GM12878 (cell line): ENCODE results near the gene FDX2.

Experiments
- BCL3 ChIP-seq: IDR thresholded peaks from 2 replicates; pipeline ENCODE4 v1.6.1; 2011; ENCODE audit warnings: borderline replicate concordance, low read depth, mild to moderate bottlenecking, moderate library complexity, low read length; ENCODE audit not compliant: insufficient read depth, poor library complexity, severe bottlenecking
- CTCF ChIP-seq, 3 experiments: IDR thresholded peaks in 2 of 3; conservative IDR thresholded peaks in 1 of 3; 2 replicates each; pipeline ENCODE4 v1.5.1; 2011; ENCODE audit warnings: low read depth in 3 of 3, low read length in 3 of 3, mild to moderate bottlenecking in 3 of 3, control low read depth in 2 of 3, moderate library complexity in 2 of 3, inconsistent platforms in 1 of 3, mixed read lengths in 1 of 3; ENCODE audit not compliant: control insufficient read depth in 2 of 3, insufficient read depth in 1 of 3; ENCODE audit errors: extremely low read depth in 1 of 3
- HDAC2 ChIP-seq: fragments of 200-600 bp; sonication (generic); IDR thresholded peaks from 2 replicates; pipeline ENCODE4 v1.6.1; 2017
- MXI1 ChIP-seq: fragments of 150-350 bp; IDR thresholded peaks from 2 replicates; pipeline ENCODE4 v1.6.1; 2011; ENCODE audit warnings: low read depth, mild to moderate bottlenecking, inconsistent platforms, low read length, improper control_type of control experiment
- PBX3 ChIP-seq: IDR thresholded peaks from 2 replicates; pipeline ENCODE4 v1.6.1; 2011; ENCODE audit warnings: mild to moderate bottlenecking, low read depth, low read length, moderate library complexity; ENCODE audit not compliant: insufficient replicate concordance
- POLR2A ChIP-seq: IDR thresholded peaks from 2 replicates; pipeline ENCODE4 v1.6.1; 2011; ENCODE audit warnings: low read depth, mild to moderate bottlenecking, low read length
- SKIL ChIP-seq: fragments of 450-650 bp; IDR thresholded peaks from 2 replicates; pipeline ENCODE4 v1.6.1; 2017; ENCODE audit warnings: mild to moderate bottlenecking, low read depth, inconsistent platforms; ENCODE audit not compliant: poor library complexity, severe bottlenecking
- SREBF2 ChIP-seq: IDR thresholded peaks from 2 replicates; pipeline ENCODE4 v1.6.1; 2012; ENCODE audit warnings: mild to moderate bottlenecking, low read length
- USF1 ChIP-seq: IDR thresholded peaks from 2 replicates; pipeline ENCODE4 v1.6.1; 2011; ENCODE audit warnings: borderline replicate concordance, low read depth, mild to moderate bottlenecking, moderate library complexity, mixed read lengths, low read length; ENCODE audit not compliant: insufficient read depth; ENCODE audit errors: extremely low read length
- ZNF24 ChIP-seq: fragments of 450-650 bp; IDR thresholded peaks from 2 replicates; pipeline ENCODE4 v1.6.1; 2017; ENCODE audit warnings: antibody characterized with exemption, mild to moderate bottlenecking

- no peak for TF ChIP-seq SREBF2
- no peak for TF ChIP-seq SKIL
- no peak for TF ChIP-seq BCL3
- TF ChIP-seq CTCF (IDR thresholded peaks at IDR 0.05 in 2 of 3, conservative IDR thresholded peaks at IDR 0.05 in 1 of 3; ENCODE audit: control insufficient read depth in 2 of 3, extremely low read depth in 1 of 3, insufficient read depth in 1 of 3, low read depth in 3 of 3, low read length in 3 of 3): no peak
- no peak for TF ChIP-seq HDAC2
- TF ChIP-seq ZNF24: no peak
- TF ChIP-seq MXI1: no peak
- no peak for TF ChIP-seq USF1
- no peak for TF ChIP-seq POLR2A
- no peak for TF ChIP-seq PBX3
These were observed 37.8 kb downstream of the FDX2 start for GRCh38 chr19:10277795-10278589.
